Upper lobe of right lung (tissue), 1 donor: ENCODE results near the gene IRF2BP2. TPM values are rescaled to one million over a fixed set of nuclear protein-coding genes. Genes with fewer than 3 reads are reported as not detected.

Source experiments
- ATAC-seq: fragments of 200-7000 bp; cut with Tn5 transposase; one replicate; pipeline ENCODE4 v1.9.1; 2020; ENCODE audit warnings: mild to moderate bottlenecking, moderate library complexity
- DNase-seq: peaks from one replicate; pipeline ENCODE4 v3.0.0-alpha.2; 2020
- H3K27ac ChIP-seq: fragments of 200-600 bp; one replicate; pipeline ENCODE4 v1.8.0; 2022
- H3K27me3 ChIP-seq: fragments of 200-600 bp; one replicate; pipeline ENCODE4 v1.8.0; 2022; ENCODE audit warnings: mild to moderate bottlenecking
- H3K36me3 ChIP-seq: fragments of 200-600 bp; one replicate; pipeline ENCODE4 v1.8.0; 2022
- H3K4me1 ChIP-seq: fragments of 200-600 bp; one replicate; pipeline ENCODE4 v1.8.0; 2022
- H3K4me3 ChIP-seq: fragments of 200-600 bp; one replicate; pipeline ENCODE4 v1.8.0; 2022; ENCODE audit warnings: mild to moderate bottlenecking
- H3K9me3 ChIP-seq: fragments of 200-600 bp; one replicate; pipeline ENCODE4 v1.8.0; 2022
- CTCF ChIP-seq: fragments of 200-600 bp; IDR thresholded peaks from one replicate; pipeline ENCODE4 v1.8.0; 2022; ENCODE audit warnings: antibody characterized with exemption
- intact Hi-C: fragments of 100-400 bp; cut with DNase I; formaldehyde crosslinking; loops from one replicate; pipeline ENCODE4 v1.11.0; 2022
- total RNA-seq: library from RNA; stranded (reverse); fragmentation: NEBNext Ultra II Directional; extraction: Animal tissue kit (Norgen Biotek cat#: 25700); gene quantifications from one replicate; pipeline ENCODE4 v1.2.1, GENCODE V29; 2021
- donor health status: DM: no; HTN: yes; CAD: no; lungs with severe emphysema.

IRF2BP2 gene
- total RNA-seq, 1 donor from 2014 or later = 161 TPM

DNA sequence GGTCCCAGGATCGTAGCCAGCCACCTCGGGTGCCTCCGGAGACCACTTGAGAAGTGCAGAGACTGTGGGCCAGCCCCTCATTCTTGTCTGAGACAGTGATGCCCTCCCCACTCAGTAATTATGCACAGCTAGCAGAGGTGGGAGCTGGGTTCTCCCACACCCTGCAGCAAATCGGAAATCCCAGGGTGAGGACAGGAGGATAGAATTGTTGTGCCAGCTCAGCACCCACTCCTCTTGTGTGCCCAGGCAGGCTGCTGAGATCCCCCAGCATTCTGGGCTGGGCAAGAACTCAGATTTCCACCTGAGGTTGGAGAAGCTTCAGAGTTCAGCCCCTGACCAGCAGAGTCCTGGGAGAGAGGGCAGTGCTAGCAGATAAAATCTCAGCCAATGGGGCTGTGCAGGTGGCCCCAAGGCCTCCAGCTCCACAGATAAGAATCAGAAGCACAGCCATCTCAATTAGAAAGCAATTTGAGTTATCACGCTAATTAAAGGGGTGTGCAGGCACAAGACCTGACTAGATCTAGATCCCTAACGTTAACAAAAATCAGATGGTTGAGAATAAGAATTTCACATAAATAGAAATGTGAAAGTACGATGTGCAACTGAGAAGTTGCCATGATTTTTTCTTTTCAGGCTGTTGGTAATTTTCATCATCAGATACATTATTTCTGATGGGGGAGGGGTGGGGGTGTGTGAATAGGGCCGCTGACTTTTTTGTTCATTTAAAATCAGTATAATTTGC is 45.5 kb upstream of the IRF2BP2 start:
- no peak for ATAC-seq
- no peak overlapping the region for H3K4me3 ChIP-seq
- TF ChIP-seq CTCF = no peak
- H3K27ac ChIP-seq = no peak overlapping the region
- H3K9me3 ChIP-seq = no peaks in the 10 kb centered on the region
- no peaks in the 10 kb centered on the region for H3K27me3 ChIP-seq
- DNase-seq = no peak
- no peaks in the 10 kb centered on the region for H3K36me3 ChIP-seq
- peaks cover 10% of the 10 kb centered on the region for H3K4me1 ChIP-seq
- intact Hi-C loops = no loop called here

DNA sequence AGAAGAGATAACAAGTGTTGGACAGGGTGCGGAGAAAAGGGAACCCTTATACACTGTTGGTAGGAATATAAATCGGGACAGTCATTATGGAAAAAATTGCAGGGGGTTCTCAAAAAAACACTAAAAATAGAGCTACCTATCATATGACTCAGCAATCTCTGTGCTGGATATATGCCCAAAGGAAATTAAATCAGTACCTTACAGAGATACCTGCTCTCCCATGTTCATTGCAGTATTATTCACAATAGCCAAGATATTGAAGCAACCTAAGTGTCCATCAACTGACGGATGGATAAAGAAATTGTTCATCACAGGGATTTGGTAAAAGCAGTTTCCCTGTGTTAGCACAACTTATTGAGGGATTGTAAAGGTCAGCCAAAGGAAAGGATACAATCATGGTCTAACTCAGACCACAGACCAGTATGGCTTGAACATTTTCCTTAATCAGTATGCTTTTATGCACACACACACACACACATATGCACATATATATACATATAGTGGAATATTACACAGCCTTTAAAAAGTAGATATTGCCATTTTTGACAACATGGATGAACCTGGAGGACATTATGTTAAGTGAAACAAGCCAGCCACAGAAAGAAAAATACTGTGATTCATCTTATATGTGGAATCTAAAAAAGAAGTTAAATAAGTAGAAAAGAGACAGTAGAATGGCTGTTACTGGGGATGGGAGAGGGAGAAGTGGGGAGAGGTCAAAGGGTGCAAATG is 44.2 kb upstream of the IRF2BP2 start:
- DNase-seq = no peak

DNA sequence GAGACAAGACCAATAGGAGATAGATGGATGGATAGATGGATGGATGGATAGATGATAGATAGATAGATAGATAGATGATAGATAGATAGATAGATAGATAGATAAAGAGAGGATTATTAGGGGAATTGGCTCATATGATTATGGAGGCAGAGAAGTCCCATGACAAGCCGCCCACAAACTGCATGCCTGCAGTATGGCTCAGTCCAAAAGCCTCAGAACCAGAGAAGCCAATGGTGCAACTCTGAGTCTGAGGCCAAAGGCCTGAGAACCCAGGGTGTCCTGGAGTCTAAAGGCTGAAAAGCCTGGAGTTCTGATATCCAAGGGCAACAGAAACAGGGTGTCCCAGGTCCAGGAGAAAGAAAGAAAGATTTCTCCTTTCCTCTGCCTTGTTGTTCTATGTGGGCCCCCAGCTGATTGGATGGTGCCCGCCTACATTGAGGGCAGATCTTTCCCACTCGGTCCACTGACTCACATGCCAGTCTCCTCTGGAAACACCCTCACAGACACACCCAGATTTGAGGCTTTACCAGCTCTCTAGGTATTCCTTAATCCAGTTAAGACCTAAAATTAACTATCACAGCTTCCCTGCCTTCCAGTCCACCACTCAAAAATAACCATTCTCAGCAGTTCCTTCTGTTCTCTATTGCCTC is 39.6 kb upstream of the IRF2BP2 start:
- no peak overlapping the region for H3K4me3 ChIP-seq
- no peak for DNase-seq
- no peaks in the 10 kb centered on the region for H3K9me3 ChIP-seq
- no peak for ATAC-seq
- H3K36me3 ChIP-seq = no peaks in the 10 kb centered on the region
- TF ChIP-seq CTCF = no peak
- intact Hi-C loops = no loop called here
- H3K4me1 ChIP-seq = peaks cover 4% of the 10 kb centered on the region
- H3K27me3 ChIP-seq = no peaks in the 10 kb centered on the region
- H3K27ac ChIP-seq = no peak overlapping the region

More for the DNA sequence above, 44.2 kb upstream of the IRF2BP2 start:
- no peak overlapping the region for H3K27ac ChIP-seq
- ATAC-seq = no peak
- no peak overlapping the region for H3K4me3 ChIP-seq
- H3K27me3 ChIP-seq = no peaks in the 10 kb centered on the region
- H3K36me3 ChIP-seq = no peaks in the 10 kb centered on the region
- intact Hi-C loops = no loop called here
- H3K4me1 ChIP-seq = peaks cover 10% of the 10 kb centered on the region
- no peaks in the 10 kb centered on the region for H3K9me3 ChIP-seq
- TF ChIP-seq CTCF = no peak

DNA sequence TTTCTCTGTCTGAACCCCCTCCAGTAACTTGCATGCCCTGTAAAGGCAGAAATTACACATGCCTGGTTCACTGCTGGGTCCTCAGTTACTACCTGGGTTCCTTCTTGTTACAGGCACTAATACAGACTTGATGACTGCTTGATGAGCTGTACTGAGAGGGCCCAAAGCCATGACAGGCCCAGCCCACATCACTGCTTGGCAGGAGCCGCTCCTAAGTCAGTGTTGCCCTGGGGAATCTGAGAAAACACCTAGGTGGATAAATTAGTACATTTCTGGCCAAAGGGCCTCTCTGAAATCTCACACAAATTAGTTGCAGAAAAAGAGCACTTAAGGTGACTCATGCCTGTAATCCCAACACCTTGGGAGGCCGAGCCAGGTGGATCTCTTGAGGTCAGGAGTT is 37.8 kb upstream of the IRF2BP2 start:
- Histone ChIP-seq H3K4me1 (peaks cover 13% of the 10 kb centered on the region), H3K36me3 (no peaks in the 10 kb centered on the region), H3K27ac (no peak overlapping the region), H3K27me3 (no peaks in the 10 kb centered on the region), H3K4me3 (no peak overlapping the region), H3K9me3 (no peaks in the 10 kb centered on the region)
- DNase-seq = no peak
- ATAC-seq = no peak
- no peak for TF ChIP-seq CTCF
- intact Hi-C loops = no loop called here

DNA sequence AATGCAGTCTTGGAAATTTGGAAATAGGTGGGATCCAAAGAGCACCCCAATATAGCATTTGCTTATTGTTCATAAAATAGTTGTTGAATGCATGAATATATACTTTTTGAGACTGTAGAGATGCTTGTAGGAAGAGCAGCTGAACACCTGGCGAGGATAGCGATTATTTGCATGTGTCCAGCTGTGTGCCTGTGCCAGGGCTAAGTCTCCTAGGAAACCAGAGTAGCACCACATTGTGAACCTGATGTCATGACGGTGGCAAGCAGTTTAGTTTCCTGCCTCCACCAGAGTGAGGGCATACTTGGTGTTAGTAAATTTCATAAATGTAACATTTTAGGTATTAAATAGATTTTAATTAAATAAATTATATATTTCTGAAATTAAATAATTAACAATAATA is 37.3 kb upstream of the IRF2BP2 start:
- H3K36me3 ChIP-seq = no peaks in the 10 kb centered on the region
- ATAC-seq = no peak
- no peak for DNase-seq
- peaks cover 13% of the 10 kb centered on the region for H3K4me1 ChIP-seq
- intact Hi-C loops = no loop called here
- H3K4me3 ChIP-seq = no peak overlapping the region
- no peaks in the 10 kb centered on the region for H3K27me3 ChIP-seq
- TF ChIP-seq CTCF = no peak
- H3K9me3 ChIP-seq = no peaks in the 10 kb centered on the region
- H3K27ac ChIP-seq = no peak overlapping the region
